HepG2 (cell line): Measurements from ENCODE around the gene CEP170. TPM values are rescaled to one million over a fixed set of nuclear protein-coding genes. Genes with fewer than 3 reads are reported as not detected.

Source experiments
- ATAC-seq: fragments of 200-7000 bp; cut with Tn5 transposase; 3 replicates; pipeline ENCODE4 v1.9.1; 2020; ENCODE audit warnings: mild to moderate bottlenecking, moderate library complexity
- BruUV-seq: library from RNA; stranded (reverse); fragments of 400-500 nt; replicated peaks from 2 replicates; lab custom pipeline; 2021; lab: Mats Ljungman, UMichigan
- CTCF ChIA-PET: fragments of 300-600 bp; formaldehyde crosslinking; extraction: SDS; loops from one replicate; lab custom pipeline; 2021; ENCODE audit warnings: low total read pairs, inconsistent platforms, low intra/inter-chr PET ratio; lab: Yijun Ruan, JAX
- POLR2A ChIA-PET: fragments of 350-600 bp; sonication (Branson Sonifier 250); formaldehyde crosslinking; loops from one replicate; lab custom pipeline; 2020; ENCODE audit warnings: antibody characterized with exemption, inconsistent platforms; lab: Yijun Ruan, JAX
- DNase-seq: peaks from one replicate; pipeline ENCODE4 v3.0.0-alpha.2; 2015; ENCODE audit warnings: low spot score
- FAIRE-seq: peaks from 3 replicates; lab custom pipeline; 2011; peaks lifted over from hg19 to GRCh38; lab: Jason Lieb, UNC
- H2AFZ ChIP-seq: one replicate; pipeline ENCODE4 v1.6.1; 2011; ENCODE audit warnings: low read length, inconsistent platforms
- H3K27ac ChIP-seq: fragments of 300-600 bp; 3 replicates; pipeline ENCODE4 v1.8.0; 2011; ENCODE audit warnings: mixed run types, mild to moderate bottlenecking, mixed read lengths, low read length, inconsistent platforms; ENCODE audit not compliant: insufficient read depth; ENCODE audit errors: extremely low read length
- H3K27me3 ChIP-seq, 2 experiments: fragments of 200-600 bp in 1 of 2; 2 replicates in 1 of 2; 3 replicates in 1 of 2; pipeline versions ENCODE4 v1.6.0 to v1.8.0; 2011; ENCODE audit warnings: low read length in 2 of 2, mild to moderate bottlenecking in 2 of 2, moderate library complexity in 2 of 2, inconsistent platforms in 1 of 2; ENCODE audit not compliant: insufficient read depth in 2 of 2, control insufficient read depth in 1 of 2
- H3K36me3 ChIP-seq, 2 experiments: fragments of 200-600 bp in 1 of 2; replicated peaks in 1 of 2; 2 replicates in 1 of 2; 3 replicates in 1 of 2; pipeline versions ENCODE4 v1.5.1 to v1.8.0; 2011; ENCODE audit warnings: low read length in 2 of 2, inconsistent platforms in 1 of 2; ENCODE audit not compliant: insufficient read depth in 2 of 2, control insufficient read depth in 1 of 2
- H3K4me1 ChIP-seq: 2 replicates; pipeline ENCODE4 v1.5.1; 2012; ENCODE audit warnings: low read length, inconsistent platforms; ENCODE audit not compliant: insufficient read depth
- H3K4me2 ChIP-seq: 2 replicates; pipeline ENCODE4 v1.6.0; 2011; ENCODE audit warnings: low read depth, low read length, inconsistent platforms
- H3K4me3 ChIP-seq, 3 experiments: fragments of 200-600 bp in 1 of 3; sonication (generic), shearing (Covaris generic) in 1 of 3; replicated peaks in 1 of 3; 2 replicates each; pipeline ENCODE4 v1.5.1; 2011 to 2016; ENCODE audit warnings: low read length in 3 of 3, inconsistent platforms in 2 of 3, low read depth in 2 of 3, mild to moderate bottlenecking in 2 of 3, control low read depth in 1 of 3, mixed read lengths in 1 of 3; ENCODE audit not compliant: insufficient read depth in 1 of 3
- H3K79me2 ChIP-seq: one replicate; pipeline ENCODE4 v1.6.1; 2011; ENCODE audit warnings: low read length, inconsistent platforms; ENCODE audit not compliant: insufficient read depth
- H3K9ac ChIP-seq: 2 replicates; pipeline ENCODE4 v1.6.0; 2011; ENCODE audit warnings: mild to moderate bottlenecking, low read depth, low read length, inconsistent platforms; ENCODE audit not compliant: insufficient read depth
- H3K9me3 ChIP-seq: 2 replicates; pipeline ENCODE4 v1.5.1; 2012; ENCODE audit warnings: mild to moderate bottlenecking, low read length
- H4K20me1 ChIP-seq: 2 replicates; pipeline ENCODE4 v1.6.0; 2011; ENCODE audit warnings: inconsistent platforms, mild to moderate bottlenecking, low read length, moderate library complexity; ENCODE audit not compliant: insufficient read depth
- HOXA7 ChIP-seq: sonication (generic); formaldehyde crosslinking; IDR thresholded peaks from 2 replicates; pipeline ENCODE4 v1.8.1; 2022; ENCODE audit warnings: mild to moderate bottlenecking, missing genetic modification reagents, moderate library complexity
- NR2F1 ChIP-seq, 2 experiments: fragments of 450-650 bp in 1 of 2; formaldehyde crosslinking in 1 of 2; IDR thresholded peaks; 2 replicates each; pipeline versions ENCODE4 v1.5.0 to v1.6.1; 2016 to 2020; ENCODE audit warnings: mild to moderate bottlenecking in 1 of 2, missing compliant biosample characterization in 1 of 2, missing genetic modification reagents in 1 of 2, moderate library complexity in 1 of 2
- SALL1 ChIP-seq: sonication (generic); formaldehyde crosslinking; IDR thresholded peaks from 2 replicates; pipeline ENCODE4 v1.8.0; 2022; ENCODE audit warnings: mild to moderate bottlenecking, missing genetic modification reagents
- ZKSCAN1 ChIP-seq: fragments of 150-350 bp; IDR thresholded peaks from 2 replicates; pipeline ENCODE4 v1.6.1; 2014; ENCODE audit warnings: low read length
- ZNF124 ChIP-seq: sonication (generic); formaldehyde crosslinking; IDR thresholded peaks from 2 replicates; pipeline ENCODE4 v1.4.0; 2020; ENCODE audit warnings: missing genetic modification reagents
- ZNF34 ChIP-seq: sonication (generic); formaldehyde crosslinking; IDR thresholded peaks from 2 replicates; pipeline ENCODE4 v1.4.0; 2020; ENCODE audit warnings: mild to moderate bottlenecking, missing genetic modification reagents, borderline replicate concordance
- ZNF501 ChIP-seq: sonication (generic); formaldehyde crosslinking; IDR thresholded peaks from 2 replicates; pipeline ENCODE4 v1.5.1; 2020; ENCODE audit warnings: mild to moderate bottlenecking, moderate library complexity, missing genetic modification reagents
- WGBS: methylation state at CpG from one replicate; pipeline ENCODE4 v1.1.6; 2017; ENCODE audit warnings: low lambda C conversion rate; 5-methylcytosine and 5-hydroxymethylcytosine counted together
- in situ Hi-C: cut with HindIII; loops from 2 replicates; pipeline ENCODE4 v1.10.0; 2017; ENCODE audit warnings: low pct_unique_long_range_greater_than_20kb; ENCODE audit not compliant: extremely low pct_ligation_motif_present
- intact Hi-C: fragments of 100-400 bp; cut with micrococcal nuclease; formaldehyde crosslinking; loops from one replicate; pipeline ENCODE4 v1.10.0; 2022; ENCODE audit not compliant: unreplicated experiment
- polyA plus RNA-seq, 8 experiments: library from polyadenylated mRNA; depleted of rRNA in 3 of 8; stranded (reverse) in 7 of 8; unstranded in 1 of 8; fragments of >200 nt; fragmentation: Illumina TruSeq in 4 of 8; extraction: Trizol in 4 of 8; gene quantifications; 2 replicates each; pipeline versions ENCODE4 v1.2.1 to v1.2.3, GENCODE V29; 2011 to 2016; ENCODE audit warnings: low read depth in 4 of 8, missing spikeins in 1 of 8, mixed read lengths in 1 of 8; ENCODE audit not compliant: insufficient read depth in 1 of 8
- total RNA-seq, 5 experiments: library from RNA; depleted of rRNA; stranded (reverse); fragments of >200 nt; fragmentation: Illumina TruSeq; extraction: Trizol; gene quantifications; 2 replicates each; pipeline ENCODE4 v1.2.3, GENCODE V29; 2016; ENCODE audit warnings: low read depth in 1 of 5
- TF ChIP-seq, protein P1 (sequence below): sonication (generic); formaldehyde crosslinking; conservative IDR thresholded peaks from 2 replicates; pipeline ENCODE4 v1.8.1; 2023; ENCODE audit warnings: missing genetic modification reagents
- TF ChIP-seq, protein P2 (sequence below): sonication (generic); formaldehyde crosslinking; IDR thresholded peaks from 2 replicates; pipeline ENCODE4 v1.8.1; 2023; ENCODE audit warnings: mild to moderate bottlenecking, missing genetic modification reagents, borderline replicate concordance

Gene CEP170
- total and polyA plus RNA-seq, 2 of the 13 experiments (the other 11 are each of a cell fraction or from before 2014, with no cell fraction given), result 23.0 to 28.6 TPM

DNA sequence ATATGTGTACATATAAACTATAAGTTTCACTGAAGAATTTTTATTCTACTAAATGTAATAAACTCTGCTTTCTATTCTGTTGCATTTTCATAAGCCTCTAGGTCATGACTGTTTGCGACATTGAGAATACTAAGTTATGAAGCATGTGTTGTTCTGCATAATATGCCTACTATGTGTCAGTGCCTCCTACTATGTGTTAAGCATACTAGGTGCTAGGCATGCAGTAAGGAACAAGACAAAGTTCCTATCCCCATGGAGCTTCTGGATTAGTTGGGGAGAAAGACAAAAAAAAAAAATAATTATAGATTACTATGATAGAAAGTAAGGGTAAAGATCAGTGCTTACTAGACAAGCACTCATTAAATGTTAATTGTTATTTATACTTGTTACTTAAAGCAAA lies 2.1 kb upstream of the CEP170 start:
- TF ChIP-seq ZNF501 (CRISPR knock-in tag) (no peak), ZKSCAN1 (peak; percentile 99), ZNF124 (no peak), HOXA7 (CRISPR knock-in tag) (no peak)
- TF ChIP-seq, protein P1, sequence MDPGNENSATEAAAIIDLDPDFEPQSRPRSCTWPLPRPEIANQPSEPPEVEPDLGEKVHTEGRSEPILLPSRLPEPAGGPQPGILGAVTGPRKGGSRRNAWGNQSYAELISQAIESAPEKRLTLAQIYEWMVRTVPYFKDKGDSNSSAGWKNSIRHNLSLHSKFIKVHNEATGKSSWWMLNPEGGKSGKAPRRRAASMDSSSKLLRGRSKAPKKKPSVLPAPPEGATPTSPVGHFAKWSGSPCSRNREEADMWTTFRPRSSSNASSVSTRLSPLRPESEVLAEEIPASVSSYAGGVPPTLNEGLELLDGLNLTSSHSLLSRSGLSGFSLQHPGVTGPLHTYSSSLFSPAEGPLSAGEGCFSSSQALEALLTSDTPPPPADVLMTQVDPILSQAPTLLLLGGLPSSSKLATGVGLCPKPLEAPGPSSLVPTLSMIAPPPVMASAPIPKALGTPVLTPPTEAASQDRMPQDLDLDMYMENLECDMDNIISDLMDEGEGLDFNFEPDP (CRISPR knock-in tag), result no peak
- TF ChIP-seq, all 625 proteins: peak for 1
- Histone ChIP-seq H3K79me2 (peaks cover 36% of the 10 kb centered on the region), H3K36me3 (no peaks in the 10 kb centered on the region), H3K27me3 (no peaks in the 10 kb centered on the region; a peak in 1 of 5 replicates), H4K20me1 (peaks cover 10% of the 10 kb centered on the region), H3K9me3 (no peaks in the 10 kb centered on the region), H3K4me2 (peak overlapping the region; percentile 87), H3K27ac (no peak overlapping the region), H3K4me1 (peaks cover 22% of the 10 kb centered on the region; the same call in 1 of the 2 replicates), H3K4me3 (no peak overlapping the region; a peak in 2 of 6 replicates), H3K9ac (0 out of 2 replicates have a peak overlapping the region, but pooled peaks have one; percentile 82), H2AFZ (no peak overlapping the region)
- 100% methylated on average over 1 of the region's 1 CpG for WGBS
- ChIA-PET CTCF (no interaction called here), POLR2A (no interaction called here)
- no peak for FAIRE-seq
- intact Hi-C loops, result loop anchor here (5.0 kb wide), 1 partner anchor 1190 kb away; no protein-coding TSS in a partner anchor
- no peak for ATAC-seq
- in situ Hi-C loops, result no loop called here
- BruUV-seq, result no TSS peak
- DNase-seq, result no peak

DNA sequence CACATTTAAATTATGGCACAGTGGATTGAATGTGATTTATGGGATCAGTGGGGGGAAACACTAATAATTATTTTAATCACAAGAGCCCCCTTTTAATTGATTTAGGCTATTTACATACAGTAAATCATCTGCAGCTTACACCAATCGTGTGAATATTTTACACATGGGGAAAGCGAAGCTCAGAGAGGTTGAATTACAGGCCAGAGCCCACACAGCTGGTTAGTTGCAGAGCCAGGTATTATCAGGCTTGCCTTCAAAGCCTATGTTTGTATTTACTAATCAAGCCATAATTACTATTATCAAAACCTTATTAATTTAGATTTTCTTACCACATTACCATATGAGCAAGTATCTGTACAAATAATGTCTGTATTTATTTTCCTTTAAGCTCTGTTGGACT lies 1.5 kb upstream of the CEP170 start:
- no peak for DNase-seq
- Histone ChIP-seq H3K4me3 (peak overlapping the region; percentile 79 to 93 (median 88)), H3K9me3 (no peaks in the 10 kb centered on the region), H3K27me3 (no peaks in the 10 kb centered on the region; a peak in 1 of 5 replicates), H3K9ac (peak overlapping the region; percentile 82), H3K36me3 (no peaks in the 10 kb centered on the region), H3K4me1 (peaks cover 28% of the 10 kb centered on the region), H4K20me1 (peaks cover 10% of the 10 kb centered on the region), H2AFZ (no peak overlapping the region), H3K4me2 (peak overlapping the region; percentile 87), H3K79me2 (peaks cover 42% of the 10 kb centered on the region), H3K27ac (peak overlapping the region; percentile 79)
- ChIA-PET POLR2A (interaction anchor here (1.0 kb wide), 1 partner anchor 19 kb away, joined by 3 read pairs; no protein-coding TSS in a partner anchor), CTCF (no interaction called here)
- no peak for TF ChIP-seq SALL1 (CRISPR knock-in tag)
- TF ChIP-seq ZNF34, result no peak
- no peak for TF ChIP-seq NR2F1 (CRISPR knock-in tag; IDR thresholded peaks at IDR 0.05)
- TF ChIP-seq, protein P2, sequence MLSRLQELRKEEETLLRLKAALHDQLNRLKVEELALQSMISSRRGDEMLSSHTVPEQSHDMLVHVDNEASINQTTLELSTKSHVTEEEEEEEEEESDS, result no peak
- TF ChIP-seq, protein P1 (CRISPR knock-in tag), result no peak
- intact Hi-C loops (loop anchor here (5.0 kb wide), 1 partner anchor 1191 kb away; no protein-coding TSS in a partner anchor), in situ Hi-C loops (no loop called here)
- no peak for ATAC-seq
- WGBS, result 10% methylated on average over 2 of the region's 2 CpGs
- no TSS peak for BruUV-seq
- no peak for FAIRE-seq
